Measurements from ENCODE around the gene TPGS2.
"Not testable (repeated sequence)": the region's sequence is repeated elsewhere in the genome, so short reads cannot be mapped to it uniquely, and the experiment has no call there.

TPGS2 gene

DNA sequence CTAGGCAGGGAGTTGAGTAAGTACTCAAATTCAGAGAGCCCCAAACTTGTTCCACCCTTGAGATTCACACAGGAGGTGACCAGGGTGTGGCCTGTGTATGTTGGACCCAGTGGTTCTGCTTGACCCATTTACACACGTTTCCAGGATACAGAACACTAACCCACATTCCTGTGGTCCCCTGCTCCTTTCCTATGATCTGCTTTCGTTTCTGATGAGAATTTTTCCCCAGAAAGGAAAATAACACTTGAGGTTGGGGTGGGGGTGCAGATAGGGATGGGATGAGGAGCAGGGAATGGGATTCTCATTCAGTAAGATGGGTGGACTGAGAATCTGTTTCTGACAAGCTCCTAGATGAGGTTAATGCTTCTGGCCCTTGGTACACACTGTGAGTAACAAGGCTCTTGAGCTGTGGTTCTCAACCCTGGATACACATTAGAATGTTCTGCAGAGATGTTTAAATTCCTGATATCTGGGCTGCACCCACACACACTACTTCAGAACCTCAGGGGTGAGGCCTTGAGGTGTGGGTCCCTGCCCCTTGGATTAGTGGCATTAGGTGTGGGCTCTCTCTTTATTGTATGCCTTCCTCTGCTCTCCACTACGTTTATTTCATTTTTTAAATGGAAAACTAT lies 58.4 kb downstream of the TPGS2 start:
- no peaks in the 10 kb centered on the region for H3K36me3 ChIP-seq (ENCODE audit: control insufficient read depth, low read depth, low read length)
- H3K9me3 ChIP-seq (ENCODE audit: control insufficient read depth, low read depth, low read length), result no peaks in the 10 kb centered on the region
- no peaks in the 10 kb centered on the region for H3K27me3 ChIP-seq (ENCODE audit: control insufficient read depth, insufficient read depth, low read length)
- peaks cover 6% of the 10 kb centered on the region for H3K4me1 ChIP-seq (ENCODE audit: control insufficient read depth, low read depth, low read length)
- no peak overlapping the region for H3K4me3 ChIP-seq (ENCODE audit: low read length)
- H3K9ac ChIP-seq (ENCODE audit: low read length), result no peak overlapping the region
- H3K27ac ChIP-seq (ENCODE audit: low read length), result no peak overlapping the region

DNA sequence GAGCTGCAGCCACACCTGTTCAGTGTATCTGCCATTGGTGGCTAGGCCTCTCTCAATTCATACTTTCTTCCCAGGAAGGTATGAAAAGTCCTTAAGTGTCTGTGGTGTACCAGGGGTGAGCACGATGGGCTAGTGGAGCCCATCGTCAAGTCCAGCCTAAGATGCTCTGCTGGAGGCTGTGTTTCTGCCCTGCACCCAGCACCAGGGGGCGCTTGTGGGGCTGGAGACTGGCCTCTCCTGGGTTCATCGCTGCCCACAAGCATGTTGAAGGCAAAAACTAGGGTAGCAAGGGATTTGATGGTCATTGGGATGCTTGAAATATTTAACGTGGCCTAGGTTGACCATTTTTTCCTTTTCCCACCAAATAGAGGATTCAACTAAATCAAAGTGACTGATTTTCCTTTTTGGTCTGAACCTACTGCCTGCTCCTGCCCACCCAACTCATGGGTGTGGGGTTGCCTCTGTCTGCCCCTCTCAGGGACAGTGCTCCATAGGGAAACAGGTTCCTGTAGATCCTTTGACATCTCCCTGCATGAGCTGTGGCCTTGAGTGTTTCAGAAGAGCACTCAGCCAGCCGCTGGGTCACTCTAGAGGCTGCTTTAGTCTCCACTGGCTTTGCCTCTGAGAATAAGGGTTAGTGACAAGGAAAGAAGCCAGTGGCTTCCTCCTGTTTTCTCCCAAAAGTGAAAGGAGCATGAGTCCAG lies 59.0 kb downstream of the TPGS2 start:
- H3K4me1 ChIP-seq (ENCODE audit: control insufficient read depth, low read depth, low read length), result peaks cover 6% of the 10 kb centered on the region

GRCh38 chr18:36769172-36769571 lies 59.6 kb downstream of the TPGS2 start:
- Histone ChIP-seq H3K9ac (ENCODE audit: low read length) (no peak overlapping the region), H3K27ac (ENCODE audit: low read length) (no peak overlapping the region), H3K4me1 (ENCODE audit: control insufficient read depth, low read depth, low read length) (peaks cover 6% of the 10 kb centered on the region), H3K9me3 (ENCODE audit: control insufficient read depth, low read depth, low read length) (no peaks in the 10 kb centered on the region), H3K4me3 (ENCODE audit: low read length) (no peak overlapping the region), H3K36me3 (ENCODE audit: control insufficient read depth, low read depth, low read length) (no peaks in the 10 kb centered on the region), H3K27me3 (ENCODE audit: control insufficient read depth, insufficient read depth, low read length) (no peaks in the 10 kb centered on the region)

More for the DNA sequence above, 59.0 kb downstream of the TPGS2 start:
- no peaks in the 10 kb centered on the region for H3K36me3 ChIP-seq (ENCODE audit: control insufficient read depth, low read depth, low read length)
- H3K9ac ChIP-seq (ENCODE audit: low read length), result no peak overlapping the region
- no peak overlapping the region for H3K4me3 ChIP-seq (ENCODE audit: low read length)
- no peak overlapping the region for H3K27ac ChIP-seq (ENCODE audit: low read length)
- no peaks in the 10 kb centered on the region for H3K27me3 ChIP-seq (ENCODE audit: control insufficient read depth, insufficient read depth, low read length)
- H3K9me3 ChIP-seq (ENCODE audit: control insufficient read depth, low read depth, low read length), result no peaks in the 10 kb centered on the region

- Histone ChIP-seq H3K27me3 (ENCODE audit: control insufficient read depth, insufficient read depth, low read length) (no peaks in the 10 kb centered on the region), H3K4me3 (ENCODE audit: low read length) (no peak overlapping the region), H3K27ac (ENCODE audit: low read length) (no peak overlapping the region), H3K4me1 (ENCODE audit: control insufficient read depth, low read depth, low read length) (peaks cover 6% of the 10 kb centered on the region), H3K9ac (ENCODE audit: low read length) (no peak overlapping the region), H3K9me3 (ENCODE audit: control insufficient read depth, low read depth, low read length) (no peaks in the 10 kb centered on the region), H3K36me3 (ENCODE audit: control insufficient read depth, low read depth, low read length) (no peaks in the 10 kb centered on the region)
These were observed 62.0 kb downstream of the TPGS2 start for GRCh38 chr18:36766836-36767235.

DNA sequence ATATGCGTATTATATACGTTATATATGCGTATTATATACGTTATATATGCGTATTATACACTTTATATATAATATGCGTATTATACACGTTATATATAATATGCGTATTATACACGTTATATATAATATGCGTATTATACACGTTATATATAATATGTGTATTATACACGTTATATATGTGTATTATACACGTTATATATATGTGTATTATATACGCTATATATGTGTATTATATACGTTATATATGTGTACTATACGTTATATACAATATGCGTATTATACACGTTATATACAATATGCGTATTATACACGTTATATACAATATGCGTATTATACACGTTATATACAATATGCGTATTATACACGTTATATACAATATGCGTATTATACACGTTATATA lies 65.8 kb downstream of the TPGS2 start:
- not testable (repeated sequence) for H3K9ac ChIP-seq (ENCODE audit: low read length); H3K27me3 ChIP-seq (ENCODE audit: control insufficient read depth, insufficient read depth, low read length); H3K27ac ChIP-seq (ENCODE audit: low read length); H3K9me3 ChIP-seq (ENCODE audit: control insufficient read depth, low read depth, low read length); H3K4me1 ChIP-seq (ENCODE audit: control insufficient read depth, low read depth, low read length); H3K4me3 ChIP-seq (ENCODE audit: low read length); H3K36me3 ChIP-seq (ENCODE audit: control insufficient read depth, low read depth, low read length)

DNA sequence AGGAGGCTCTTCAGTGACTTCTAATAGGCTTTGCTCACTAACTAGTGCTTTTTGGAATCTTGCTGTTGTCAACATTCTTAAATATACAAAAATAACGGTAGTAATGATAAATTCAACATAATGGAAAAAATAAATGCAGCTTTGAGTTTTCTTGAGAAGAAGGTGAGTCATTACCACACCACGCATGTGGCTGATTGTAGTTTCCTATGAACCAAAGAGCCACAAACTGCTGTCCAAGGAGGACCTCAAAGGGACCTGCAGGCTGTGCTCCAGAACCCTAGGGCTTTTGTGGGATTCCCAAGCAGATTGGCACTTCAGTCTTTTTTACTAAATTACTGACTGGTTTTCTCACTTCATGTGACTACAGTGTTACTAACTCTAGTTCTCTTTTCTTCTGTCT lies 66.7 kb downstream of the TPGS2 start:
- no peak overlapping the region for H3K9ac ChIP-seq (ENCODE audit: low read length)
- no peaks in the 10 kb centered on the region for H3K27me3 ChIP-seq (ENCODE audit: control insufficient read depth, insufficient read depth, low read length)
- H3K4me1 ChIP-seq (ENCODE audit: control insufficient read depth, low read depth, low read length), result no peaks in the 10 kb centered on the region
- H3K9me3 ChIP-seq (ENCODE audit: control insufficient read depth, low read depth, low read length), result no peaks in the 10 kb centered on the region
- H3K36me3 ChIP-seq (ENCODE audit: control insufficient read depth, low read depth, low read length), result no peaks in the 10 kb centered on the region
- H3K4me3 ChIP-seq (ENCODE audit: low read length), result no peak overlapping the region
- no peak overlapping the region for H3K27ac ChIP-seq (ENCODE audit: low read length)

DNA sequence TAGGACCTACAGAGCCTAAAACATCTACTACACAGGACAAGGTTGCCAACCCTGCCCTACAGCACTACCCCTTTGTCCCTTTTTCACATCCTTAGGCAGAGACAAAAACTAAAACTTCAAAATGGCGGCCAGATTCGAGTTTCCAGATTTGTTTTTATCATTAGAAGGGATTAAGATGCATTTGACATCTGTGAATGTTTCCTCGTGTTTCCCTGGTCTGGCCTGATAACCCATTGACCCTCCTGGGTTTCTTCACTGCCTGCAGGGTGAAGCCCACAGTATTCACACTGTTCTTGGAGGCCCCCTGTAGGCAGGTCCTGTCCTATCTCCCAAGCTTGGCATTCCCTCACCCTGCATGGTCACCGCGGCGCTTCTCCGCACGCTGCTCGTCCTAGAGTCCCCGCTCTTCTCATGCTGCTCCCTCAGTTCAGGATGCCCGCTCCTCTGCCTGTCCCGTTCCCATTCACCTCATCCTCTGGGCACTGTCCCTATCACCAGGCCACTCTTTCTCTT lies 67.6 kb downstream of the TPGS2 start:
- no peak overlapping the region for H3K27ac ChIP-seq (ENCODE audit: low read length)

DNA sequence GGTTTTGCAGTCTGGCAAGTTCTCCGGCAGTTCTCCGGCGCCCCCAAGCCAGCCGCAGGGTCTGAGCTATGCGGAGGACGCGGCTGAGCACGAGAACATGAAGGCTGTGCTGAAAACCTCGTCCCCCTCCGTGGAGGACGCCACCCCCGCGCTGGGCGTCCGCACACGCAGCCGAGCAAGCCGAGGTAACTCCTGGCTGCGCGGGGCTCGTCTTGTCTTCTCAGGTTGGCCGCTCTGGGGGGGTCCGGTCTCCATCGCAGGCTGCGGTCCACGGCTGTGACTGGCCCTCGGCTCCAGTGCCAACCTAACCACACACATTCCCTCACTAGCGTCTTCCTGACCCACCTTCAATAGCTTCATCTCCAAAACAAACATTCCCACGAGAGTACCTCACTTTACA lies 68.2 kb downstream of the TPGS2 start:
- Histone ChIP-seq H3K9ac (ENCODE audit: low read length) (no peak overlapping the region), H3K9me3 (ENCODE audit: control insufficient read depth, low read depth, low read length) (no peaks in the 10 kb centered on the region), H3K4me1 (ENCODE audit: control insufficient read depth, low read depth, low read length) (no peaks in the 10 kb centered on the region), H3K36me3 (ENCODE audit: control insufficient read depth, low read depth, low read length) (no peaks in the 10 kb centered on the region), H3K4me3 (ENCODE audit: low read length) (no peak overlapping the region), H3K27me3 (ENCODE audit: control insufficient read depth, insufficient read depth, low read length) (no peaks in the 10 kb centered on the region), H3K27ac (ENCODE audit: low read length) (no peak overlapping the region)

More for the DNA sequence above, 67.6 kb downstream of the TPGS2 start:
- H3K9me3 ChIP-seq (ENCODE audit: control insufficient read depth, low read depth, low read length), result no peaks in the 10 kb centered on the region
- no peak overlapping the region for H3K9ac ChIP-seq (ENCODE audit: low read length)
- H3K4me1 ChIP-seq (ENCODE audit: control insufficient read depth, low read depth, low read length), result no peaks in the 10 kb centered on the region
- no peaks in the 10 kb centered on the region for H3K27me3 ChIP-seq (ENCODE audit: control insufficient read depth, insufficient read depth, low read length)
- no peaks in the 10 kb centered on the region for H3K36me3 ChIP-seq (ENCODE audit: control insufficient read depth, low read depth, low read length)
- no peak overlapping the region for H3K4me3 ChIP-seq (ENCODE audit: low read length)

DNA sequence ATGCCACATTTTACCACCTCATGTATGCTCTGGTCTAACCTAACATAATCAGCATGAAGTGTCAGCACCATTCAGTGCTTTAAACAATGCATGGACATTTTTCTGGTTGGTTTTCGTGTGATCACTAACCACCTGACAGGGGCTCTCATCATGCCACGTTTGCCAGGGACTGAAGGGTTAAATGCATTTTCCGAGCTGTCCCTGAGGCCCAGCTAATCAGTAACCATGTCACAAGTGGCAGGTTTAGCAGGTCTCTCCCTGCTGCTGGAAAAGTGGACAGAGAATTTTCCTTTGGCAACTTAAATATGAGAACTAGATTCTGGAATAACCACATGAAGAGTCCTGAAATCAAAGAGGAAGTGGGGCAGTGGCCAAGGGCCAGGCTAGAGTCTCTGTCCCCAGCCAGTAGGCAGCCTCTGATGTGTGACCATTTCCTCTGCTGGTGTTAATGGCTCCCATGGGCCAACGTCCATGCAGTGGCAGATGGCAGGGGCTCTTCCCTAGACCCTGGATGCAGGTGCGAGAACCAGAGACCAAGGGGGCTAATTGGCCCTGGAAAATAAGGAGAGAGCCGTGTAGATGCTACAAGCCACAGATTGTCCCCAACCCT lies 69.5 kb downstream of the TPGS2 start:
- H3K9me3 ChIP-seq (ENCODE audit: control insufficient read depth, low read depth, low read length), result no peaks in the 10 kb centered on the region
- H3K27me3 ChIP-seq (ENCODE audit: control insufficient read depth, insufficient read depth, low read length), result no peaks in the 10 kb centered on the region
- H3K4me1 ChIP-seq (ENCODE audit: control insufficient read depth, low read depth, low read length), result no peaks in the 10 kb centered on the region
- H3K4me3 ChIP-seq (ENCODE audit: low read length), result no peak overlapping the region
- no peak overlapping the region for H3K9ac ChIP-seq (ENCODE audit: low read length)
- H3K27ac ChIP-seq (ENCODE audit: low read length), result no peak overlapping the region
- no peaks in the 10 kb centered on the region for H3K36me3 ChIP-seq (ENCODE audit: control insufficient read depth, low read depth, low read length)

GRCh38 chr18:36758623-36759022 lies 70.2 kb downstream of the TPGS2 start:
- Histone ChIP-seq H3K4me3 (ENCODE audit: low read length) (no peak overlapping the region), H3K27ac (ENCODE audit: low read length) (no peak overlapping the region), H3K27me3 (ENCODE audit: control insufficient read depth, insufficient read depth, low read length) (no peaks in the 10 kb centered on the region), H3K9ac (ENCODE audit: low read length) (no peak overlapping the region), H3K36me3 (ENCODE audit: control insufficient read depth, low read depth, low read length) (no peaks in the 10 kb centered on the region), H3K4me1 (ENCODE audit: control insufficient read depth, low read depth, low read length) (no peaks in the 10 kb centered on the region), H3K9me3 (ENCODE audit: control insufficient read depth, low read depth, low read length) (no peaks in the 10 kb centered on the region)

GRCh38 chr18:36757991-36758390 lies 70.8 kb downstream of the TPGS2 start:
- no peaks in the 10 kb centered on the region for H3K9me3 ChIP-seq (ENCODE audit: control insufficient read depth, low read depth, low read length)
- H3K27me3 ChIP-seq (ENCODE audit: control insufficient read depth, insufficient read depth, low read length), result no peaks in the 10 kb centered on the region
- H3K36me3 ChIP-seq (ENCODE audit: control insufficient read depth, low read depth, low read length), result no peaks in the 10 kb centered on the region
- no peak overlapping the region for H3K27ac ChIP-seq (ENCODE audit: low read length)
- H3K9ac ChIP-seq (ENCODE audit: low read length), result no peak overlapping the region
- H3K4me1 ChIP-seq (ENCODE audit: control insufficient read depth, low read depth, low read length), result no peaks in the 10 kb centered on the region
- no peak overlapping the region for H3K4me3 ChIP-seq (ENCODE audit: low read length)

All from iPS-18a (cell line).